Measurements from ENCODE around the gene ZBTB11.
"Not testable (repeated sequence)": the region's sequence is repeated elsewhere in the genome, so short reads cannot be mapped to it uniquely, and the experiment has no call there.

Gene ZBTB11

DNA sequence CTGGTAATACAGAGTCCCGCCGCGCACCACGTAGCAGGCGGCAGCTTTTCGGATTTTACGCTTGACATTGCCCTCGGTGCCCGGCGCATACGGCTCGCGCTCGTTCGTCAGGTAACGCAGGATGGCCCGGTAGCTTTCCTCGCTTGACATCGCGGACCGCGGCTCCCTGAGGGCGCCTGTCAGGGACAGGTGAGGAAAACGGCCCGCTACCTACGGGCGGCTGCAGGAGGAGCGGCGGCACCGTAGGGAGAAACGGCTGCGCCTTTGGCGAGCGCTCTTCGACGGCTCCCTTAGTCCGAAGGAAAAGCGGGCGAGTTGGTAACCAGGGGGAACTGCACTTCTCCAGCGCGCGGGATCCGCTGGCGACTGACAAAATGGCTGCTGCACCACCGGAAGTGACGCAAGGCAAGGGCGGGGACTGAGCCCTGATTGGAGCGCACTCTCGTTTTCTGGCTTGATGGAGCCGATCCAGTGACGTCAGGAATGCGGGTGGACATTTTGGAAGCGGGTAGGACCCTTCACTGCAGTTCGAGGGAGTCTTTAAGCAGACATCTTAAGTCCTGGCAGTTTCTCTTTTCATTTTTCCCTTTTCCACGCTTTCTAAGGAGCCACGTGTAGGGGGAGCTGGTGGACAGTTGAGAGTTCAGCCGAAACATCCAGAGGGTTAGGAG is at the start of gene ZBTB11:
ZBTB11 (minus strand) TSS at position 368 of the 671 bp plus-strand sequence; CDS start at position 150, 218 bp downstream.
- peak; percentile 100 for DNase-seq (ENCODE audit: low read depth, low spot score)

GRCh38 chr3:101725890-101726275 is 49.0 kb upstream of the ZBTB11 start:
- DNase-seq (ENCODE audit: low read depth, low spot score) = no peak

DNA sequence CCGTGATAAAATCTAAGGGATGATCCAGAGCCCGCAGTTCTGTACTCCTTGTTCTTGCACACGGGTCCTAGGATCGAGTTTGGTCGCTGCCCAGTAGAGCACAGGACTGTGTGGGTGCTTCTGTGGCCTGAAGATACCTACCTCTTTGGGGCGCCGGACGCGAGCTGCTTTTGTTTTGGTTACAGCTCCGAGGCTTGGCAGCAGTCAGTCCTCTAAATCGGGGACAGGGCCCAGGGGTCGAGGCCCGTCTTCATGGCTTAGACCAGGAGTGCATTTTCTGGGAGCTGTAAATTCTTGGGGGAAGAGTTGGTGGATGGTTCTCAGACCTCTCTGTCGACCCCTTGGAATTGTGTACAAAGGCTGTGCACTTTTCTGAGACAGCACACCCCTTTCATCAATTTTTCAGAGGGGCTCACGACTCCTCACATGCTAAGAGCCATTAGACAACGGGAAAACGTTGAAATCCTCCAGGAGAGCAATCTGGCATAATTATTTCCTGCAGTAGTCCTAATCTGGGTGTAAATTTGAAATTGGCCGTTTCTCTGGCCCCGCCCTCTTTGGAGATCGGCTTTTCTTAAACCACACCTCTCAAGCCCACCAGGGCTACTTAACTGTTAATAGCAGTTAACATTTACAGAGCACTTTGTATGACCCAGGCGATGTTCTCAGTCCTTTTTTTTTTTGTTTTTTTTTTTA is 48.4 kb upstream of the ZBTB11 start:
- no peak for DNase-seq (ENCODE audit: low read depth, low spot score)

- peak; percentile 77 for DNase-seq (ENCODE audit: low read depth, low spot score)
Observed at GRCh38 chr3:101724329-101725193, 47.6 kb upstream of the ZBTB11 start, which contains the start of gene CEP97. TSS of gene CEP97 (plus strand) at chr3:101724614. CDS start at chr3:101724677, 63 bp downstream.

- no peak for DNase-seq (ENCODE audit: low read depth, low spot score)
Observed at GRCh38 chr3:101722394-101723173, 45.7 kb upstream of the ZBTB11 start.

DNA sequence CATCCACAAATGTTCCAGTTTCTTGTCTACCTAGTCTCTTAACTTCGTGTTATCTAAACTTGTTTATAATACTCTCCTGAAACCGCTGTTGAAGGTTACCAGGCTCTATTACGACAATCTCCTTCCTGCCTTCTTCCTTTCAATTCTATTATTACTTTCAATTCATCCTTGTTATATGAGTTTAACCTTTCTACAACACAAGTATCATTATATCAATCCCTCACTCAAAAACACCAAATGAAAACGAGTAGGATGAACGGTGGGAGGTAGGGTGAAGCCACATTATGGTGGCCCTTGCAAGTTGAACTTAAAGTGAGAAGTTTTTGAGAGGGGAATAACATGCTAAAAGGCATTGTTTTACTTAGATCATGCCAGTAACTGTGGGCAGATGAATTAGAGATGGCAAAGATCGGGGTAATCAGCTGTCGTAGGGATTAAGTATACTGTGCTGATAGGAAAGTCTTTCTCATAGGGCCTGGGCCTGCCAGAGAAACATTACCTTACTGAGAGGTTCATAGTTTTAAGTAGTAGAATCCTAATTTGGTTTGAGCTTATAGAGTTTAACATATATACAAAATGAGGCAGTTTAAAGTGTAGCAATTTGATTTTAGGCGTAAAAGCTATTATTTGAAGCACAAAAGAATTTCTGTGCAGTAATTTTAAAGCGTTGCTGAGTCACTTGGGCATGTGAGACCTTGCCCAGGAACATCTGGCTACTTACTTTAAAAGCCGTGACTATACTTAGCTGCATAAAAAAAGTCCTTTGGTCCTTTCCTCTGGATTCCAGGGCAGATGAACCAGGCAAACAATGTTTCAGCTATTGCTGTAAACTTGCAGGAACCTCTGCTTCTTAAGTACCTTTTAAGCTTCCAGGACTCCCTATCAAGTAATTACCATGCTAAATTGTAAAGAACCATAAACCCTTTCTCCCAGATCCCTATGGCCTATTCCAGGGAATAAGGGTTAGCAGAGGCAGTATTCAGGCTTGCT is 44.2 kb upstream of the ZBTB11 start:
- DNase-seq (ENCODE audit: low read depth, low spot score) = no peak

DNA sequence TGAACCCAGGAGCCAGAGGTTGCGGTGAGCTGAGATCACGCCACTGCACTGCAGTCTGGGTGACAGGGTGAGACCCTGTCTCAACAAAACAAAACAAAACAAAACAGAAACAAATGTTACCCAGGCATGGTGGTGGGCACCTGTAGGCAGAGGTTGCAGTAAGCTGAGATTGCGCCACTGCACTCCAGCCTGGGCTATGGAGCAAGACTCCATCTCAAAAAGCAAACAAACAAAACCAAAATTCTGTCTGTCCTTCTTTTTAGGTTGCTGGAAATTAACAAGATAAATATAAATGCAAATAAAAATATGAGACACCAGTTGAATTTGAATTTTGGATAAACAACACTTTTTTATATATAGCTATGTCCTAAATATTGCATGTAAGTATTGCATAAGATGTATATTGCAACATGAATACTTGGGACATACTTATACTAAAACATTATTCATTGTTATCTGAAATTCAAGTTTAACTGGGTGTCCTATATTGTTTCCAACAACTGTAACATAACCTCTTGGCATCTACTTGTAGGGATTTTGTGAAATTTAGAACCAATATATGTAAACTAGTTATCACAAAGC is 42.8 kb upstream of the ZBTB11 start:
- no peak for DNase-seq (ENCODE audit: low read depth, low spot score)

- DNase-seq (ENCODE audit: low read depth, low spot score) = no peak
Observed at GRCh38 chr3:101718455-101718854, 41.5 kb upstream of the ZBTB11 start.

GRCh38 chr3:101709126-101709525 is 32.2 kb upstream of the ZBTB11 start:
- DNase-seq (ENCODE audit: low read depth, low spot score) = no peak

DNA sequence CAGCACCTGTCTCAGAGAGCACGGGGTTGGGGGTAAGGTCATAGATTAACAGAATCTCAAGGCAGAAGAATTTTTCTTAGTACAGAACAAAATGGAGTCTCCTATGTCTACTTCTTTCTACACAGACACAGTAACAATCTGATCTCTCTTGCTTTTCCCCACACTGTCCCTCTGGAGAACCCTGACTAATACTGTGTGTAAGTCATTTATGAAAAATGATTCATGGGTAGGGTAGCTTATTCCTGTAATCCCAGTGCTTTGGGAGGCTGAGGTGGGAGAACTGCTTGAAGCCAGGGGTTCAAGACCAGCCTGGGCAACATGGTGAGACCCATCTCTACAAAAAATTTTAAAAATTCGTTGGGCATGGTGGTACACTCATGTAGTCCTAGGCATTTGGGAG is 27.7 kb upstream of the ZBTB11 start:
- not testable (repeated sequence) for DNase-seq (ENCODE audit: low read depth, low spot score)

- no peak for DNase-seq (ENCODE audit: low read depth, low spot score)
Observed at GRCh38 chr3:101703169-101703568, 26.2 kb upstream of the ZBTB11 start.

GRCh38 chr3:101702726-101703125 is 25.8 kb upstream of the ZBTB11 start:
- no peak for DNase-seq (ENCODE audit: low read depth, low spot score)

DNA sequence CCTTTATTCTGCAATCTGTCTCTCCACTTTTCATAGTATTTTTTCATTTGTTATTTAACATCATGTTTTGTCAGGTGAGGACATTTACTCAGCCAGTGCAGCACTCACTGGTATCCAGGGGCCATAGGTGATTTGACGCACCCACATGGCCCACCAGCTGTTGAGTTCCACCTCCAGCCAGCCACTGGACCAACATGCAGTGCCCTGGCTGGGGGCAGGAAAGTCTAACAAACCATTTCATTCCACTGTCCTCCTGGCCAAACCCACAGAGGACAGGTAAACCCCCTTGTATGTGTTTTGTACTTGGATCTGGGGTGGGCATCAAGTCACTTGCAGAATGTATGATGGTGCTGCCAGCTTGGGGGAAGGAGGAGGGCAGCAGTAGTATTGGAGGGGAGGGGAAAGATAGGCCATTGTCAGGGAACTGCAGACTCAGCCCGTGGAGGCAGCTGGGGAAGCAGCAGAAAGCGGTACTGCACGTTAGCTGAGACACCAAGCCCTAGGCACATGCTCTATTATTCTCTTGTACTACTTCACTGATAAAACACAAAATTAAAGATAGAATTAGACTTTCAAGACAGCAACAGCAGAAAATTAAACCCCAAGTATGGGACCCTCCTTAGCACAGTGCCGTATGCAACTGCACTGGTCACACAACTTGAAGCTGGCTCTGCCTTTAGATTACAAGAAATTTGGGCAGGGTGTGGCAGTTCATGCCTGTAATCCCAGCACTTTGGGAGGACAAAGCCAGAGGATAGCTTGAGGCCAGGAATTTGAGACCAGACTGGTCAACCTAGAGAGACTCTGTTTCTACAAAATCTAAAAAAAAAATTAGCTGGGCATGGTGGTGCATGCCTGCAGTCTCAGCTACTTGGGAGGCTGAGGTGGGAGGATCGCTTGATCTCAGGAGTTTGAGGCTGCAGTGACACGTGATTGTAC is 25.0 kb upstream of the ZBTB11 start:
- no peak for DNase-seq (ENCODE audit: low read depth, low spot score)

GRCh38 chr3:101695779-101696372 is 18.9 kb upstream of the ZBTB11 start:
- no peak for DNase-seq (ENCODE audit: low read depth, low spot score)

GRCh38 chr3:101694836-101695235 is 17.9 kb upstream of the ZBTB11 start:
- not testable (repeated sequence) for DNase-seq (ENCODE audit: low read depth, low spot score)

GRCh38 chr3:101693540-101693939 is 16.6 kb upstream of the ZBTB11 start:
- not testable (repeated sequence) for DNase-seq (ENCODE audit: low read depth, low spot score)

DNA sequence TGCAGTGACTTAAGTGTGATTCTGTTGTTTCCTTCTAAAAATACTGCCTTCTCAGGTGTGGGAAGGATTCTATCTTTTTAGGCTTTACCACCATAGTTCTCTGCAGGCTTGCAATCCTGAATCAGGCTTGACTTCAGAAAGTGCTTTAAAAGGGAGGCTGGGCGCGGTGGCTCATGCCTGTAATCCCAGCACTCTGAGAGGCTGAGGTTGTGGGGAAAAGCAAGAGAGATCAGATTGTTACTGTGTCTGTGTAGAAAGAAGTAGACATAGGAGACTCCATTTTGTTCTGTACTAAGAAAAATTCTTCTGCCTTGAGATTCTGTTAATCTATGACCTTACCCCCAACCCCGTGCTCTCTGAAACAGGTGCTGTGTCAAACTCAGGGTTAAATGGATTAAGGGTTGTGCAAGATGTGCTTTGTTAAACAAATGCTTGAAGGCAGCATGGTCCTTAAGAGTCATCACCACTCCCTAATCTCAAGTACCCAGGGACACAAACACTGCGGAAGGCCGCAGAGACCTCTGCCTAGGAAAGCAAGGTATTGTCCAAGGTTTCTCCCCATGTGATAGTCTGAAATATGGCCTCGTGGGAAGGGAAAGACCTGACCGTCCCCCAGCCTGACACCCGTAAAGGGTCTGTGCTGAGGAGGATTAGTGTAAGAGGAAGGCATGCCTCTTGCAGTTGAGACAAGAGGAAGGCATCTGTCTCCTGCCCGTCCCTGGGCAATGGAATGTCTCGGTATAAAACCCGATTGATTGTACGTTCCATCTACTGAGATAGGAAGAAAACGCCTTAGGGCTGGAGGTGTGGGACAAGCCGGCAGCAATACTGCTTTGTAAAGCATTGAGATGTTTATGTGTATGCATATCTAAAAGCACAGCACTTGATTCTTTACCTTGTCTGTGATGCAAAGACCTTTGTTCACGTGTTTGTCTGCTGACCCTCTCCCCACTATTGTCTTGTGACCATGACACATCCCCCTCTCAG is 15.0 kb upstream of the ZBTB11 start:
- not testable (repeated sequence) for DNase-seq (ENCODE audit: low read depth, low spot score)
